ENCODE measurements around the gene UGP2.
"Not testable (repeated sequence)": the region's sequence is repeated elsewhere in the genome, so short reads cannot be mapped to it uniquely, and the experiment has no call there.

UGP2 gene

DNA sequence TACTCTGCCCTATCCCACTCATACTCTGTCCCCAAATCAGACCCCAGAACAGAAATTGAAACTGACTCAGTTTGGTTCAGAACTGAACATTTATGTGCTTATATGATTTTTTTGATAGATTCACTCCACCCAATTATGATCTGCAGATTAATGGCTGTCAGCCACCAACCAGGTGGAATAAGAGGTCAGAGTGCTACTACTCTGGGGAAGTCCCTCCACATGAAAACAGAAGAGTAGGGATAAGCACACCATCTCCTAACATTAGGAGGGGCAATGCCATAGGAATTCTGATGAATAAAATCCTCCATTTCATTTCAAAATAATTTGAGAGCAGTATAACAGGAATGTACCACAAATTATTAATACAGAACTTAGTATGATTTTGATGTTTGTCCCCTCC, 36.3 kb upstream of the UGP2 start (continued):
- no peak for TF ChIP-seq HOXD13 (CRISPR knock-in tag; IDR thresholded peaks at IDR 0.05; ENCODE audit: borderline replicate concordance)
- no peak for TF ChIP-seq BCL11B (tag by site-specific recombination; IDR thresholded peaks at IDR 0.05; ENCODE audit: low read depth)
- TF ChIP-seq ZNF175 (tag by site-specific recombination; IDR thresholded peaks at IDR 0.05): no peak

DNA sequence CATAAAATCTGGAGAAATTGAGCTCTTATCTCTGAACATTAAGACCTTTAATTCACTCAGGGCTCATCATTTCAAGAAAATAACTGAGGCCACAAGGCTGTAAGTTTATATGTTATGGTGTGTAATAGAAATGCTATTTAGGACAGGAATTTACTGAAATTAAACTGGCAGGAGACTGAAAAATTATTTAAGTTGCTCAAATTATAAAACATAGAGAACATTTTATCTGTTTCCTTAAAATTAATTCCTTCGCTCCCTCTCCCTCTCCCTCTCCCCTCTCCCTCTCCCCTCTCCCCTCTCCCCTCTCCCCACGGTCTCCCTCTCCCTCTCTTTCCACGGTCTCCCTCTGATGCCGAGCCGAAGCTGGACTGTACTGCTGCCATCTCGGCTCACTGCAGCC, 33.7 kb upstream of the UGP2 start:
- POLR2A ChIA-PET; CTCF ChIA-PET; H3K4me3 ChIP-seq (ENCODE audit: low read depth, low read length); H3K36me3 ChIP-seq (ENCODE audit: control insufficient read depth in 2 of 2, insufficient read depth in 1 of 2, low read length in 2 of 2); H3K27ac ChIP-seq (ENCODE audit: extremely low read depth, low read depth, low read length); H3K9me3 ChIP-seq (ENCODE audit: control insufficient read depth, insufficient read depth, low read depth, low read length); H3K4me1 ChIP-seq (ENCODE audit: control insufficient read depth, insufficient read depth, low read length): not testable (repeated sequence)

- CTCF ChIA-PET; H3K4me1 ChIP-seq (ENCODE audit: control insufficient read depth, insufficient read depth, low read length); H3K9me3 ChIP-seq (ENCODE audit: control insufficient read depth, insufficient read depth, low read depth, low read length); H3K36me3 ChIP-seq (ENCODE audit: control insufficient read depth in 2 of 2, insufficient read depth in 1 of 2, low read length in 2 of 2); POLR2A ChIA-PET; H3K27ac ChIP-seq (ENCODE audit: extremely low read depth, low read depth, low read length); H3K4me3 ChIP-seq (ENCODE audit: low read depth, low read length): not testable (repeated sequence)
Measured at GRCh38 chr2:63808911-63809310, 32.8 kb upstream of the UGP2 start.

DNA sequence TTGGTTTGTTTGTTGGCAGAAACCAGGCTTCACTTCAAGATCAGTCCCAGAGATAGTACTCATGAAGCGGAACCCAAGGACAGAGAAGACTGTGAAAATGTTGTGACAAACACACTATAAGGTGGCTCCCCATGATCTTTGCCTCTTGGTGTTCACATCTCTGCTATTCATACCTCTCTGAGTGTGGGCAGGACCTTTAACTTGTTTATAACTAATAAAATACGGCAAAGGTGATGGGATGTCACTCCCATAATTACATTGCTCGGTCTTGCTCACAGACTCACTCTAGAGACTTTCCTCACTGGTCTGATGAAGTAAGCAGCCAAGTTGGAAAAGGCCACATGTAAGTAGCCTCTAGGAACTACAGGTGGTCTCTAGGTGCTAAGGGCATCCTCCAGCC, 30.6 kb upstream of the UGP2 start:
- H3K4me1 ChIP-seq (ENCODE audit: control insufficient read depth, insufficient read depth, low read length): no peaks in the 10 kb centered on the region
- H3K27ac ChIP-seq (ENCODE audit: extremely low read depth, low read depth, low read length): no peak overlapping the region
- no peak overlapping the region for H3K4me3 ChIP-seq (ENCODE audit: low read depth, low read length)
- CTCF ChIA-PET: interaction anchor here (0.6 kb wide), 1 partner anchor 126 kb away, joined by 3 read pairs; no protein-coding TSS in a partner anchor
- H3K36me3 ChIP-seq (ENCODE audit: control insufficient read depth in 2 of 2, insufficient read depth in 1 of 2, low read length in 2 of 2): no peaks in the 10 kb centered on the region
- H3K9me3 ChIP-seq (ENCODE audit: control insufficient read depth, insufficient read depth, low read depth, low read length): no peaks in the 10 kb centered on the region
- POLR2A ChIA-PET: no interaction called here
- TF ChIP-seq ZNF658 (tag by site-specific recombination; IDR thresholded peaks at IDR 0.05) (no peak), ZNF529 (tag by site-specific recombination; IDR thresholded peaks at IDR 0.05; ENCODE audit: insufficient replicate concordance) (no peak), ZNF510 (tag by site-specific recombination; IDR thresholded peaks at IDR 0.05; ENCODE audit: insufficient replicate concordance) (no peak), ZNF785 (tag by site-specific recombination; IDR thresholded peaks at IDR 0.05) (no peak), ZNF76 (tag by site-specific recombination; IDR thresholded peaks at IDR 0.05; ENCODE audit: borderline replicate concordance, low read depth) (no peak), ZNF398 (tag by site-specific recombination; IDR thresholded peaks at IDR 0.05) (no peak), ZNF654 (tag by site-specific recombination; IDR thresholded peaks at IDR 0.05; ENCODE audit: low read depth) (no peak), SP3 (tag by site-specific recombination; IDR thresholded peaks at IDR 0.05) (no peak), ZNF311 (tag by site-specific recombination; IDR thresholded peaks at IDR 0.05; ENCODE audit: borderline replicate concordance) (no peak), ZNF26 (tag by site-specific recombination; IDR thresholded peaks at IDR 0.05) (no peak), INSM2 (tag by site-specific recombination; IDR thresholded peaks at IDR 0.05) (no peak), KLF8 (tag by site-specific recombination; IDR thresholded peaks at IDR 0.05) (no peak), ZBTB20 (tag by site-specific recombination; IDR thresholded peaks at IDR 0.05) (no peak), ZNF548 (tag by site-specific recombination; IDR thresholded peaks at IDR 0.05) (no peak)
- TF ChIP-seq, protein P1, sequence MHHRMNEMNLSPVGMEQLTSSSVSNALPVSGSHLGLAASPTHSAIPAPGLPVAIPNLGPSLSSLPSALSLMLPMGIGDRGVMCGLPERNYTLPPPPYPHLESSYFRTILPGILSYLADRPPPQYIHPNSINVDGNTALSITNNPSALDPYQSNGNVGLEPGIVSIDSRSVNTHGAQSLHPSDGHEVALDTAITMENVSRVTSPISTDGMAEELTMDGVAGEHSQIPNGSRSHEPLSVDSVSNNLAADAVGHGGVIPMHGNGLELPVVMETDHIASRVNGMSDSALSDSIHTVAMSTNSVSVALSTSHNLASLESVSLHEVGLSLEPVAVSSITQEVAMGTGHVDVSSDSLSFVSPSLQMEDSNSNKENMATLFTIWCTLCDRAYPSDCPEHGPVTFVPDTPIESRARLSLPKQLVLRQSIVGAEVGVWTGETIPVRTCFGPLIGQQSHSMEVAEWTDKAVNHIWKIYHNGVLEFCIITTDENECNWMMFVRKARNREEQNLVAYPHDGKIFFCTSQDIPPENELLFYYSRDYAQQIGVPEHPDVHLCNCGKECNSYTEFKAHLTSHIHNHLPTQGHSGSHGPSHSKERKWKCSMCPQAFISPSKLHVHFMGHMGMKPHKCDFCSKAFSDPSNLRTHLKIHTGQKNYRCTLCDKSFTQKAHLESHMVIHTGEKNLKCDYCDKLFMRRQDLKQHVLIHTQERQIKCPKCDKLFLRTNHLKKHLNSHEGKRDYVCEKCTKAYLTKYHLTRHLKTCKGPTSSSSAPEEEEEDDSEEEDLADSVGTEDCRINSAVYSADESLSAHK (tag by site-specific recombination; IDR thresholded peaks at IDR 0.05): no peak
- TF ChIP-seq, protein P2, sequence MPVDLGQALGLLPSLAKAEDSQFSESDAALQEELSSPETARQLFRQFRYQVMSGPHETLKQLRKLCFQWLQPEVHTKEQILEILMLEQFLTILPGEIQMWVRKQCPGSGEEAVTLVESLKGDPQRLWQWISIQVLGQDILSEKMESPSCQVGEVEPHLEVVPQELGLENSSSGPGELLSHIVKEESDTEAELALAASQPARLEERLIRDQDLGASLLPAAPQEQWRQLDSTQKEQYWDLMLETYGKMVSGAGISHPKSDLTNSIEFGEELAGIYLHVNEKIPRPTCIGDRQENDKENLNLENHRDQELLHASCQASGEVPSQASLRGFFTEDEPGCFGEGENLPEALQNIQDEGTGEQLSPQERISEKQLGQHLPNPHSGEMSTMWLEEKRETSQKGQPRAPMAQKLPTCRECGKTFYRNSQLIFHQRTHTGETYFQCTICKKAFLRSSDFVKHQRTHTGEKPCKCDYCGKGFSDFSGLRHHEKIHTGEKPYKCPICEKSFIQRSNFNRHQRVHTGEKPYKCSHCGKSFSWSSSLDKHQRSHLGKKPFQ (tag by site-specific recombination; IDR thresholded peaks at IDR 0.05): no peak

DNA sequence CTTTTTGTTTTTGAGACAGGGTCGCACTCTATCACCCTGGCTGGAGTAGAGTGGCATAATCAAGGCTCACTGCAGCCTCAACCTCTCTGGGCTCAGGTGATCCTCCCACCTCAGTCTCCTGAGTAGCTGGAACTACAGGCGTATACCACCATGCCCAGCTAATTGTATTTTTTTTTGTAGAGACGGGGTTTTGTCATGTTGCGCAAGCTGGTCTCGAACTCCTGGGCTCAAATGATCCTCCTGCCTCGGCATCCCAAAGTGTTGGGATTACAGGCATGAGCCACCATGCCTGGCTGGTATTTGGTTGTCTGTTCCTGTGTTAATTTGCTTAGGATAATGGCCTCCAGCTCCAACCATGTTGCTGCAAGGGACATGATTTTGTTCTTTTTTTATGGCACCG, 29.8 kb upstream of the UGP2 start:
- H3K27ac ChIP-seq (ENCODE audit: extremely low read depth, low read depth, low read length); H3K4me1 ChIP-seq (ENCODE audit: control insufficient read depth, insufficient read depth, low read length); H3K4me3 ChIP-seq (ENCODE audit: low read depth, low read length); H3K36me3 ChIP-seq (ENCODE audit: control insufficient read depth in 2 of 2, insufficient read depth in 1 of 2, low read length in 2 of 2); POLR2A ChIA-PET; H3K9me3 ChIP-seq (ENCODE audit: control insufficient read depth, insufficient read depth, low read depth, low read length): not testable (repeated sequence)
- CTCF ChIA-PET: interaction anchor here (0.6 kb wide), 2 partner anchors 49 to 127 kb away, joined by 3 to 4 read pairs; no protein-coding TSS in a partner anchor
